ENCODE measurements around the gene USP35.
"Not testable (repeated sequence)": the region's sequence is repeated elsewhere in the genome, so short reads cannot be mapped to it uniquely, and the experiment has no call there.

USP35 gene

GRCh38 chr11:78230161-78230877 lies 41.6 kb downstream of the USP35 start:
- no peak for DNase-seq (ENCODE audit: low read depth in 2 of 3, low spot score in 2 of 3)

GRCh38 chr11:78231962-78232501 lies 43.3 kb downstream of the USP35 start:
- DNase-seq (ENCODE audit: low read depth in 2 of 3, low spot score in 2 of 3): no peak

GRCh38 chr11:78233046-78233445 lies 44.3 kb downstream of the USP35 start:
- not testable (repeated sequence) for DNase-seq (ENCODE audit: low read depth in 2 of 3, low spot score in 2 of 3)

- DNase-seq (ENCODE audit: low read depth in 2 of 3, low spot score in 2 of 3): no peak
Measured at GRCh38 chr11:78234006-78234405, 45.3 kb downstream of the USP35 start.

GRCh38 chr11:78237293-78238046 lies 48.8 kb downstream of the USP35 start:
- DNase-seq (ENCODE audit: low read depth in 2 of 3, low spot score in 2 of 3): no peak

- no peak for DNase-seq (ENCODE audit: low read depth in 2 of 3, low spot score in 2 of 3)
Measured at GRCh38 chr11:78239781-78240180, 51.1 kb downstream of the USP35 start.

- DNase-seq (ENCODE audit: low read depth in 2 of 3, low spot score in 2 of 3): no peak
Measured at GRCh38 chr11:78241475-78241874, 52.8 kb downstream of the USP35 start.

GRCh38 chr11:78244080-78244479 lies 55.4 kb downstream of the USP35 start:
- no peak for DNase-seq (ENCODE audit: low read depth in 2 of 3, low spot score in 2 of 3)

GRCh38 chr11:78244546-78245255 lies 56.0 kb downstream of the USP35 start:
- DNase-seq (ENCODE audit: low read depth in 2 of 3, low spot score in 2 of 3): no peak

- DNase-seq (ENCODE audit: low read depth in 2 of 3, low spot score in 2 of 3): no peak
Measured at GRCh38 chr11:78248191-78248590, 59.5 kb downstream of the USP35 start.

GRCh38 chr11:78248903-78249302 lies 60.2 kb downstream of the USP35 start:
- no peak for DNase-seq (ENCODE audit: low read depth in 2 of 3, low spot score in 2 of 3)

GRCh38 chr11:78250099-78250498 lies 61.4 kb downstream of the USP35 start:
- DNase-seq (ENCODE audit: low read depth in 2 of 3, low spot score in 2 of 3): no peak

- no peak for DNase-seq (ENCODE audit: low read depth in 2 of 3, low spot score in 2 of 3)
Measured at GRCh38 chr11:78251083-78251775, 62.5 kb downstream of the USP35 start.

- DNase-seq (ENCODE audit: low read depth in 2 of 3, low spot score in 2 of 3): no peak
Measured at GRCh38 chr11:78253797-78254196, 65.1 kb downstream of the USP35 start.

- DNase-seq (ENCODE audit: low read depth in 2 of 3, low spot score in 2 of 3): no peak
Measured at GRCh38 chr11:78254268-78254667, 65.5 kb downstream of the USP35 start.

- no peak for DNase-seq (ENCODE audit: low read depth in 2 of 3, low spot score in 2 of 3)
Measured at GRCh38 chr11:78255919-78256318, 67.2 kb downstream of the USP35 start.

- DNase-seq (ENCODE audit: low read depth in 2 of 3, low spot score in 2 of 3): no peak
Measured at GRCh38 chr11:78256962-78257361, 68.2 kb downstream of the USP35 start.

- DNase-seq (ENCODE audit: low read depth in 2 of 3, low spot score in 2 of 3): no peak
Measured at GRCh38 chr11:78257654-78258053, 68.9 kb downstream of the USP35 start.

- DNase-seq (ENCODE audit: low read depth in 2 of 3, low spot score in 2 of 3): no peak
Measured at GRCh38 chr11:78259777-78260487, 71.2 kb downstream of the USP35 start.

- no peak for DNase-seq (ENCODE audit: low read depth in 2 of 3, low spot score in 2 of 3)
Measured at GRCh38 chr11:78261367-78261766, 72.6 kb downstream of the USP35 start.
